ENCODE measurements around the gene TACC3. TPM values are rescaled to one million over a fixed set of nuclear protein-coding genes. Genes with fewer than 3 reads are reported as not detected.
A peak's percentile ranks its signal among the peaks of the same experiment; 100 is the strongest.

TACC3 gene
- total RNA-seq, 1 donor from 2014 or later: 3.9 TPM

GRCh38 chr4:1771555-1772305, 50.4 kb downstream of the TACC3 start:
- no peak for DNase-seq (ENCODE audit: low read depth)

- peak; percentile 47 for DNase-seq (ENCODE audit: low read depth)
Measured at GRCh38 chr4:1772853-1773538, 51.7 kb downstream of the TACC3 start.

GRCh38 chr4:1773754-1774153, 52.4 kb downstream of the TACC3 start:
- DNase-seq (ENCODE audit: low read depth): no peak

GRCh38 chr4:1775731-1776500, 54.6 kb downstream of the TACC3 start:
- peak; percentile 33 for DNase-seq (ENCODE audit: low read depth)

- DNase-seq (ENCODE audit: low read depth): no peak
Measured at GRCh38 chr4:1776521-1777161, 55.3 kb downstream of the TACC3 start.

- peak; percentile 37 for DNase-seq (ENCODE audit: low read depth)
Measured at GRCh38 chr4:1777822-1778641, 56.7 kb downstream of the TACC3 start.

GRCh38 chr4:1778642-1779392, 57.5 kb downstream of the TACC3 start:
- DNase-seq (ENCODE audit: low read depth): no peak

- DNase-seq (ENCODE audit: low read depth): no peak
Measured at GRCh38 chr4:1779588-1780382, 58.5 kb downstream of the TACC3 start.

- no peak for DNase-seq (ENCODE audit: low read depth)
Measured at GRCh38 chr4:1780435-1780834, 59.1 kb downstream of the TACC3 start.

- no peak for DNase-seq (ENCODE audit: low read depth)
Measured at GRCh38 chr4:1783015-1783414, 61.7 kb downstream of the TACC3 start.

- DNase-seq (ENCODE audit: low read depth): no peak
Measured at GRCh38 chr4:1783970-1784369, 62.6 kb downstream of the TACC3 start.

- DNase-seq (ENCODE audit: low read depth): no peak
Measured at GRCh38 chr4:1784395-1784788, 63.1 kb downstream of the TACC3 start.

- no peak for DNase-seq (ENCODE audit: low read depth)
Measured at GRCh38 chr4:1784789-1785591, 63.7 kb downstream of the TACC3 start.

GRCh38 chr4:1785592-1785991, 64.3 kb downstream of the TACC3 start:
- DNase-seq (ENCODE audit: low read depth): no peak

GRCh38 chr4:1786544-1787362, 65.4 kb downstream of the TACC3 start:
- DNase-seq (ENCODE audit: low read depth): no peak

GRCh38 chr4:1787411-1788077, 66.2 kb downstream of the TACC3 start:
- DNase-seq (ENCODE audit: low read depth): no peak
